HG02642 (cell line): ENCODE data around the gene NRARP.
A peak's percentile ranks its signal among the peaks of the same experiment; 100 is the strongest.

Experiments used
- ATAC-seq: cut with Tn5 transposase; IDR thresholded peaks from one replicate; pipeline ENCODE4 v1.9.1; 2021; ENCODE audit warnings: mild to moderate bottlenecking; ENCODE audit not compliant: unreplicated experiment, poor library complexity

Gene NRARP

DNA sequence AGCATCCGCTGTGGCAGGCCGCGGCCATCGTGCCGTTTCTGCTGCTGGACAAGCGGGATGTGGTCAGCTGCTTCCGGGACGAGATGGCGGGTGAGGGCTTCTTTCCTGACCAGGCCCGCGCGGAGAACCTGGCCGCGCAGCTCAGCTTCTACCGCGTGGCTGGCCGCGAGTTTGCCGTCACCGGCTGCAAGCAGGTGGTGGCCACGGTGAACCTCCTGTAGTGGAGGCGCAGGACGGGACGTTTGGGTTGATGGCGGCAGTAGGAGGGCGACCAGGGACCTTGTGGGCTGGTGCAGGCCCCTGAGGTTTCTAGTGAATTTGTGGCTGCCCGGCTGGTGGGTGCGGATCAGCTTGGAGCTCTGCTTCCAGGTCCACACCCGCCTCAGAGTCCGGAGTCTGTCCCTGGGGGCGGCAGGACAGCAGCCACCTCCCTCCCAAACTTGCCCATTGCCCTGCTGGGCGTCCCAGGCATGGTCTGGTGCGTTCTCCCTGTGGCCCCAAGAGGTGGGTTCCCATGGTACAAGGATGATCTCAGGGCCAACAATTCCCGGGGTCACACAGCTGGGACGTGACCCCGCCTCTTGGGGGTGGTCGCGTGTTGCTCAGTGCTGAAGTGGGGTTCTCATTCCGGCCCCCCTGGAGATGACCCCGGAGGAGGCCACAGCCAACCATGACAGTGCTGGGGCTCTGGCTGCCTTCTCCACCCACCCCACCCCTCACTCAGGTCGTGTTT is 22.2 kb downstream of the NRARP start:
- no peak for ATAC-seq

DNA sequence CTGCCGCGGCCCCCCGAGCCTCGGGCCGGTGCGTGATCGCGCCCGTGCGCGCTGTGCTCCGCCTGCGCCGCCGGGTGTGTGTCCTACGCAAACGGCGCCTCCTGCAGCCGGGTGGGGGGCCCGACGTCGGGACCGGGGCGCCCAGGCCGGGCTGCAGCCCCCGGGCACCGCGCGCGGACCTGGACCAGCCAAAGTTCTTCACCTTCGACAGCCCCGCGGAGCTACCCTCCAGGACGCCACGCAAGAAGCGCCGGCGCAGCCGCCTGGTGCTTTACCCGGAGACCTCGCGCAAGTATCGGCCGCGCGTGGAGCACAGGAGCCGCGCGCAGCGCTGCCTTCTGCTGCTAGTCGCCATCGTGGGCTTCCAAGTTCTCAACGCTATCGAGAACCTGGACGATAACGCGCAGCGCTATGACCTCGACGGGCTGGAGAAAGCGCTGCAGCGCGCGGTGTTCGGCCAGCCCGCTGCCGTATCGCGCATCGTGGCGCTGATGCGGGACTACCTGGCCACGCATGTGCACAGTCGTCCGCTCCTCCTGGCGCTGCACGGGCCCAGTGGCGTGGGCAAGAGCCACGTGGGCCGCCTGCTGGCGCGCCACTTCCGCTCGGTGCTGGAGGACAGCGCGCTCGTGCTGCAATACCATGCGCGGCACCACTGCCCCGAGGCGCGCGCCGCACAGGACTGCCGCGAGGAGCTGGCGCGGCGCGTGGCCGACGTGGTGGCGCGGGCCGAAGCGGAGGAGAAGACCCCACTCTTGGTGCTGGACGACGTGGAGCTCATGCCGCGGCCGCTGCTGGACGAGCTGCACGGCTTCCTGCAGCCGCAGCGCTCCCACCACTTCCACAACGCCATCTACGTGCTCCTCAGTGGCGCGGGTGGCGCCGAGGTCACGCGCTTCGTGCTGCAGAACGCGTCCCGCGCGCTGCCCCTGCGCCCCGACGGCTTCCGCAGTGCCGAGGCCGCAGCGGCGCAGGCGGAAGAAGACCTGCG is 23.1 kb downstream of the NRARP start:
- ATAC-seq, result no peak

- no peak for ATAC-seq
Observed at GRCh38 chr9:137278061-137278701, 23.9 kb downstream of the NRARP start.

DNA sequence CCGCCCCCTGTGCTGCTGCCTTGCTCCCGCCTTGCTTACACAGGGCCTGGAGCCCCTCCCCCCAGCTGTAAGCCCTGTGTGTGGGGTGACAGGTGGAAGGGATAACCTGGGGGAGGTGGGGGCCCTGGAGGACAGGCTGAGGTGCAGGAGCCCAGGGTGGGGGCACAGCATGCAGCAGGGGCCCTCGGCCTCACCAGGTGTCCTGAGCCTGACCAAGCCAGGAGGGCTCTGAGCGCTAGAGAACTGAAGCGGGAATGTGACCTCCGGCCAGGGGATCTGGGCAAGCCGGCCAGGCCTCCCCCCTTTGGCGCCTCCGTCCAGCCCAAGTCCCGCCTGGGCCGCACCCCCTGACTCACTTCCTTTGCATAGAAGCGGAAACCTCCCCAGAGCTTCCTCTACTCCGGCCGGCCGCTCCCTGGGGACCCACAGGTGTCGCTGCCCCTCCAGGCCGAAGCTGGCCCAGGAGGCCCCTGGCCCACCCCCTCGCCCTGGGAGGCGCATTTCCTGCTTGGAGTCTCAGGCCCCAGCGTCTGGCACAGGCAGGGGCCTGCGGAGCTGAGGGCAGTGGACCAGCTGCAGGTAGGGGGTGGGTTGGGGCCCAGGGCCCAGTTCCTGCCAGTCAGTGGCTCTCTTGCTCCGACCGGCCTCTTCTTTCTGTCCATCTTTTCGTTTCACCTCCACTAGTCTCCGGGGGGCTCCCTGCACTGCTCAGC is 24.6 kb downstream of the NRARP start, which contains the start of gene TOR4A:
Gene TOR4A, plus strand, starts transcription at position 398 of the 713 bp plus-strand sequence. CDS start 964 bp downstream, outside the sequence.
- ATAC-seq, result peak; percentile 60

DNA sequence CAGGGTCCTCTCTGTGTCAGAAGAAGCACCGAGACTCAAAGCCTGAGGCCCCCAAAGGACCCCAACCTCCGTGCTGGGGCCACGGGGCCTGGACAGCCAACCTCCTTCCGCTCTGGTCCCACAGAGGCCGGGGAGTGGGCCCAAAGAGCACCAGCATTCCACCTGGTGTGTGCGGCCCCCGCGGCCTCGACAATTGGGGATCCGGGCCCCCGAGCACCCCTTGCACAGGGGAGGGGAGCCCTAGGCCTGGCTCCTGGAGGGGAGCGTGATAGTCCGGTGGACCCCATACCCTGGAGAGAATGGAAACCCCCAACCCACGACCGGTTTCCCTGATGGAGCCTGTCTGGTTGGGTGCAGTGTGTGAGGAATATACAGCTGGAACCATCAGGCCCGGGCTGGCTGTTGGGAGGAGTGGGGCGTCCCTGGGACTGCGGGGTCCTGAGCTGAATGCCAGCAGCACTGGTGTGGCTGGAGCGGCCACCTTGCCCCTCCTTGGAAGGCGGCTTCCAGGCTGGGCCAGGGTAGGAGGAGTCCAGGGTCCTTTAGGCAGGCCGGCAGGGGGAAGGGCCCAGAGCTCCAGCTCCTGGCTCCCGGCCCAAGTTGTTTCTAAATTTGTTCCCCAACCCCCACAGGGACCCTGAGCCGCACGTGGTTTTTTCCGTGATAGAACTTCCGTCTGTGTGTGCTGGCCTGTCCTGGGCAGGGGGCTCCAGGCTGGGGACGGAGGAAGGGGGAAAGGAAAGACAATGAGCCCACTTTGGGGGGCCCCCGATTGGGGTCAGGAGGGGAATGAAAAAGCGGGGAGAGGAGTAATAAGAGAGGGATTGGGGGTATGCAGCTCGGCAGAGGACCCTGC is 25.4 kb downstream of the NRARP start:
- ATAC-seq, result peak; percentile 4

DNA sequence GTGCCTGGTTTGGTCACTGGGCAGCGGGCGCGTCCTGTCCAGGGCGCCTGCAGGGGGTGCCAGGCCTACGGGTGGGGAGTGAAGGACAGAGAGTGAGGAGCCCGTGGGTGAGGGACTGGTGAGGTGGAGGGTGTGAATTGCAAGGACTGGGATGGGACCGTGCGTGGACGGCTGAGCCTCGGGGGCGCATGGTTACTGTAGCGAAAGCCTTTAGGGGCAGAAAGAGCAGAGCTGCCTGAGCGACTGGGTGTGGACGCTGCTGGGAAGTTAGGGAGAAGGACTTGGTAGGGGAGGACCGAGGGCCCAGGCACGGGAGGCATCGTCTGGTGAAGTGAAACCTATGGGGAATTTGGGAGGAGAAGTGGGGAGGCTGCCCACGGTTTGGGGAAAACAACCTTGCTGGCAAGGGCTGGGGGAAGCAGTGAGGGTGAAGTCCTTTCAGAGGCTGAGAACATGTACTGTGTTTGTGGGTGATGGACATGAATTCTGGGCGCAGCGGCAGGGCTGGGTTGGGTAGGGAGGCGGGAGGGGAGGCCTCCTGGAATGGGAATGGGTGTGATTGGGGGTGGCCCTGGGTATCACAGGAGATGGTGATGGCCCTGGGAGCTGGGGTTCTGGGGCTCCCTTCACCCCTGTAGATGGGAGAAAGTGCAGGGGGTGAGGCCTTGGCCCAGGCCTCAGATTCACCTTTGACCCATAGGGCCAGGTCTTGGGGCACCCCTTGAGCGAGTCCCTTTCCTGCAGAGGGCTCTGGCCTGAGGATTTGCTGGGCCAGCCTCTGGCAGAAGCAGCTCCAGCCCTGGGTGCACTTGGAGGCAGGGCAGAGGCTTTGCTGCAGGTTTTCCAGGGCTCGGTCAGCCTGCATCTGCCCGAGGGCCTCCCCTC is 26.2 kb downstream of the NRARP start:
- no peak for ATAC-seq

GRCh38 chr9:137275203-137275587 is 26.9 kb downstream of the NRARP start:
- ATAC-seq, result no peak

- no peak for ATAC-seq
Observed at GRCh38 chr9:137273611-137274320, 28.3 kb downstream of the NRARP start.

DNA sequence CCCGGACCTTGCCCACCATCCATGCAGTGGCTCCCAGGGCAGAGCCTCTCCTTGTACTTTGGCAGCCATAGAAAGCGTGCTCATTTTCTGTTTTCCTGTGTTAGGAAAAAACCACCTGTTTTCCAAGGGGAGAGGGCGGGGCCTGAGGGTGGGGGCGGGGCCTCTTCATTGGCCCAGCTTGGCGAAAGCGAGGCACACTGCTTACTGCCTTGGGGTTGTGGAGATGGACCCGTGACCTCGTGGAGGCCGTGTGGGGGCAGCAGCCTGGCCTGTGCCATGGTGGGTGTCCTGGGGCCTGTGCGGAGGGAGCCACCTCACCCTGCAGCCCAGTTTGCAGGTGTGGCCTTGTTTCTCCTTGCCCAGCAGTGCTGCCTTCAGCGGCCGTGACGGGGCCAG is 29.0 kb downstream of the NRARP start:
- no peak for ATAC-seq

GRCh38 chr9:137272241-137273094 is 29.6 kb downstream of the NRARP start:
- ATAC-seq, result no peak

DNA sequence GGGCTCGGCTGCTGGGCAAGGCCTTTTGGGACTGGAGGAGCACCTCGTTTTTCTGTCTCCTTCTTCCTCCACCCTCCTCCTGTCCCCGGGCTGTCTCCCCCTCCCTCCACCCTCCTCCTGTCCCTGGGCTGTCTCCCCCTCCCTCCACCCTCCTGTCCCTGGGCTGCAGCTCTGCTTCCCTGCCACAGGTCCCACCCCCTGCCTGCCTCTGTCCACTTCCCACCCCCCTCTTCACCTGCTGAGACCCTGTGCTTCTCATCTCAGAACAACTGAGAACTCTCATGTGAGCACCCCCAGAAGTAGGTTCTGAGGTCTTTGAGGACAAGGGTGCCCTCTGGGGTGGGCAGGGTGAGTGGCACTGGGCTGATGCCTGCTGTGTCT is 30.4 kb downstream of the NRARP start:
- ATAC-seq, result no peak

DNA sequence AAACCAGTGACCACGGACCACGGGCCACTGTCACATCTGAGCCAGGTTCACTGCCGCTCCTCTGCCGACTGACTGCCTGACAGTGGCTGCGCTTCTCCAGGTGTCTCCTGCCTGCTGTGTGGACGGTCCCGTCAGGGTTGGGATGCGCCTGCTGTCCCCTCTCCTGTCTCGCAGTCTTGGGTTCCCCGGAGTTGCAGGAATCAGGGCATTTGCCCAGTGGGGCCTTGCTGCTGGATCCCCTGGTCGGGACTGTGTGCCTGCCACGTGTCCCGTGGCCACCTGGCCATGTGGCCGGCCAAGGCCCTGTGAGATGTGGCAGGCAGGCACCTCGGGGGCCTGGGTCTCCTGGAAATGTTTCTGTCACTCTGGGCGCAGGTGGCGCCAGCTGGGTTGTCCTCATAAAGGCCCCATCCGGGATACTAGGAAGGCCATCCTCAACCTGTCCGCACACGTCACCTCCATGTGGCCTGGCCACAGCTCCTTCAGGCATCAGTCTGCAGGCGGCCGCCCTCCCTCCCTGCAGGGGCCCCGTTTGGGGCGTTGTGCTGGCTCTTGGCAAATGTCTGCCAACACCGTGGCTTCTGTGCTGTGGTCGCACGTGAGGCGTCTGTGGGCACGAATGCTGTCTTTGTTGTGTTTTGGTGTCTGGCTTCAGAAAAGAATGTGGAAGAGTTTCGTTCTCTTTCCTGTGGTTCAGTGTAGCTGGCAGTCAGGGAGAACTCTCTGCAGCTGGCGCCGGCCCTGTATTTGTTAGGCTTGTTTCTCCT is 31.0 kb downstream of the NRARP start:
- ATAC-seq, result no peak

- no peak for ATAC-seq
Observed at GRCh38 chr9:137269231-137269772, 32.8 kb downstream of the NRARP start.

- no peak for ATAC-seq
Observed at GRCh38 chr9:137268538-137269201, 33.4 kb downstream of the NRARP start.

GRCh38 chr9:137267933-137268355 is 34.1 kb downstream of the NRARP start:
- ATAC-seq, result no peak
